AG04449 (cell line): ENCODE data around the gene NAALADL2.
A peak's percentile ranks its signal among the peaks of the same experiment; 100 is the strongest.

Experiments
- CTCF ChIA-PET: fragments of 350-600 bp; formaldehyde crosslinking; extraction: SDS; loops from one replicate; lab custom pipeline; 2021; ENCODE audit warnings: antibody characterized with exemption; lab: Yijun Ruan, JAX
- POLR2A ChIA-PET: fragments of 400-600, 350-600 bp; formaldehyde crosslinking; extraction: SDS; loops from one replicate; lab custom pipeline; 2020; ENCODE audit warnings: antibody characterized with exemption, inconsistent platforms; lab: Yijun Ruan, JAX
- DNase-seq: peaks from one replicate; pipeline ENCODE4 v3.0.0-alpha.2; 2010; ENCODE audit warnings: low read depth, low spot score
- H3K4me3 ChIP-seq: 2 replicates; pipeline ENCODE4 v1.5.1; 2011; ENCODE audit warnings: low read depth, mild to moderate bottlenecking, control low read depth, low read length
- CTCF ChIP-seq: IDR thresholded peaks from one replicate; pipeline ENCODE4 v1.5.1; 2011; ENCODE audit warnings: mild to moderate bottlenecking, moderate library complexity, low read length, control low read depth, inconsistent platforms; ENCODE audit not compliant: insufficient read depth; ENCODE audit errors: missing control alignments

The NAALADL2 gene

GRCh38 chr3:175399156-175399840 is 540.2 kb downstream of the NAALADL2 start:
- no peak for DNase-seq
- TF ChIP-seq CTCF = no peak
- CTCF ChIA-PET = no interaction called here
- POLR2A ChIA-PET = no interaction called here
- no peak overlapping the region for H3K4me3 ChIP-seq

- H3K4me3 ChIP-seq = no peak overlapping the region
- CTCF ChIA-PET = no interaction called here
Measured at GRCh38 chr3:175404027-175404426, 544.9 kb downstream of the NAALADL2 start.

GRCh38 chr3:175404621-175405020 is 545.5 kb downstream of the NAALADL2 start:
- ChIA-PET POLR2A (interaction anchor here (0.6 kb wide), 1 partner anchor 741 kb away, joined by 3 read pairs; no protein-coding TSS in a partner anchor), CTCF (no interaction called here)
- TF ChIP-seq CTCF = no peak
- H3K4me3 ChIP-seq = no peak overlapping the region
- no peak for DNase-seq

More at GRCh38 chr3:175404027-175404426, 544.9 kb downstream of the NAALADL2 start:
- no peak for TF ChIP-seq CTCF
- DNase-seq = no peak
- POLR2A ChIA-PET = no interaction called here

GRCh38 chr3:175410251-175410650 is 551.1 kb downstream of the NAALADL2 start:
- ChIA-PET CTCF (no interaction called here), POLR2A (interaction anchor here (0.7 to 1.2 kb wide), 2 partner anchors 21 to 278 kb away, joined by 3 read pairs; no protein-coding TSS in a partner anchor)
- H3K4me3 ChIP-seq = no peak overlapping the region
- peak; percentile 68 for DNase-seq
- TF ChIP-seq CTCF = no peak

GRCh38 chr3:175411405-175411804 is 552.3 kb downstream of the NAALADL2 start:
- no peak for TF ChIP-seq CTCF
- H3K4me3 ChIP-seq = no peak overlapping the region
- POLR2A ChIA-PET = interaction anchor here (1.0 kb wide), 1 partner anchor 22 kb away, joined by 3 read pairs; no protein-coding TSS in a partner anchor
- CTCF ChIA-PET = no interaction called here
- DNase-seq = no peak

- ChIA-PET CTCF (no interaction called here), POLR2A (interaction anchor here (1.0 kb wide), 1 partner anchor 21 kb away, joined by 3 read pairs; no protein-coding TSS in a partner anchor)
- no peak for DNase-seq
- no peak overlapping the region for H3K4me3 ChIP-seq
- TF ChIP-seq CTCF = no peak
Measured at GRCh38 chr3:175411946-175412345, 552.8 kb downstream of the NAALADL2 start.
